Caki2 (cell line): Measurements from ENCODE around the gene LHFPL3. TPM values are rescaled to one million over a fixed set of nuclear protein-coding genes. Genes with fewer than 3 reads are reported as not detected.

ENCODE experiments used
- DNase-seq: peaks from one replicate; pipeline ENCODE4 v3.0.0-alpha.2; 2015; ENCODE audit warnings: low read depth
- in situ Hi-C: cut with HindIII; loops from 2 replicates; pipeline ENCODE4 v1.10.0; 2016; ENCODE audit warnings: low sequenced_read_pairs, low pct_unique_long_range_greater_than_20kb, mixed read lengths
- total RNA-seq: library from RNA; depleted of rRNA; stranded (reverse); fragments of >200 nt; shearing (Covaris generic); gene quantifications from 2 replicates; pipeline ENCODE4 v1.2.3, GENCODE V29; 2014; ENCODE audit warnings: low replicate concordance

Gene LHFPL3
- total RNA-seq, 1 experiment from 2014 or later, result not detected

DNA sequence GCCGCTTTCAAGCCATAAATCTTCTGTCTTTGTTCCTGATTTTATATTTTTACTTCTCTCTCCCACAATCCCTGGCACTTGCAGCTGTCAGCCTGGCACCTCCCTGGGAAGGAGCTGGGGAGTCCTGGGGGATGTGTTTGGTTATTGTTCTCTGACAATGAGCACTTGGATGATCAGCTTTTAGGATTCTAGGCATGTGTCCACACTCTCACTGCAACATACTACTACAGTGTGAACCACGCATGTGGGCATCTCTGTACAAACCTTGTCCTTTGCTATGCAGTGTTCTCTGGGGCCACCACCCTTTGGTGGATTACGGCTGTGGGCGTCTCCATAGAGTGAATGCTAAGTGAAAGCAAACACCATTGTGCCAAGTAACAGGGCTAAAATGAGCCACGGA, 517.2 kb downstream of the LHFPL3 start:
- in situ Hi-C loops, result no loop called here
- no peak for DNase-seq

DNA sequence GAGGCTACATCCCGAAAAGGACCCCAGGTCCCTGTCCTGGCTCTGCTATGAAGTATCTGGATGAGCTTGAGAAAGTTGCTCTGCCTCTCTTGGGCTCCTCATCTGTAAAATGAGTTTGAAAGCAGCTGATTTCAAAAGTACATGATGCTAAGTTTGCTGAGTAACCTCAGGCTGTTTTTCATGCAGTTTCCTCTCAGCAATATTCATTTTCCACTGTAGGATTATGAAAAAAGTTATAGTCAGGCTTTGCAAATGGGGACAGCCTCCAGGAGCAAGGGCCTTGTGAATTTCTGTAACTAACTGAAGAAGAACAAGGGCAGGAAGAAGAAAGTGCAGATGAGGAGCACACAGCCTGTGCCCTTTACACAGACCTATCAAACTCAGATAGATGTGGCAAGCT, 518.3 kb downstream of the LHFPL3 start:
- in situ Hi-C loops, result no loop called here

DNA sequence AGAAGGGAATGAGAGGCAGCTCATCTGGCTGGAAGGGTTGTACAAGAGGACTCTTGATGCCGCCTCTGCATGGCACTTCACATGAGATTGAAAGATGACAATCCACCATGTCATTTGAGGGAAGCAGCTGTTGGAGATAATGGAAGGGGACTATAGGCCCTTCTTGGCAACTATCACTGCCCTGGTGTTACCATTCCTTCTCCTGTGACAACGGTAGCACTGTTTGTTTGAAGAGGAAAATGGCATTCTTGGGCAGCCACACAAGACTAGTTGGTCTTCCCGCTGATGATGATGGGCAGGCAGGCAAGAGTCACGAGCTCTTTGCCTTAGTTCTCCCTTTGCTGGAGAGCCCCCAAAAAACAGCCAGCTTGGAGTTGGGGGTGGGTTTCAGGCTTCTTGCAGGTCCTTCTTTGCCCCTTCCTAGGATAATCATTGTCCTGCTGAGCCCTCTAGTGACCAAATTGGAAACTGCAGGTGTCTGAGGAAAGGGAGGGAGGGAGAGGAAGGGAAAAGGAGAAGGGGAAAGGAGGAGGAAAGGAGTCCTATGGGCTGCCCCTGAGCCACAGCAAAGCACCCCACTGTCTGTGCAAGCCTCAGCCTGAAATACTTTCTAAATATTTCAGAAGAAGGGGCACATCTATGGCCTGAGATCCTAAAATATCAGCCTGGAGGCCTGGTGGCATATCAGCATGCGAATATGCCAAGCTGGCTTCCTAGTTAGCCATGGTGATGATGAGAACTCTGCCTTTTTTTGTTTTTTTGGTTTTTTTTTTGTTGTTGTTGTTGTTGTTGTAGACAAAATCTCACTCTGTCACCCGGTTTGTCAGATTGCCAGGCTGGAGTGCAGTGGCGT, 520.0 kb downstream of the LHFPL3 start:
- in situ Hi-C loops, result no loop called here
- peak; percentile 58 for DNase-seq

More for the DNA sequence above, 518.3 kb downstream of the LHFPL3 start:
- no peak for DNase-seq

DNA sequence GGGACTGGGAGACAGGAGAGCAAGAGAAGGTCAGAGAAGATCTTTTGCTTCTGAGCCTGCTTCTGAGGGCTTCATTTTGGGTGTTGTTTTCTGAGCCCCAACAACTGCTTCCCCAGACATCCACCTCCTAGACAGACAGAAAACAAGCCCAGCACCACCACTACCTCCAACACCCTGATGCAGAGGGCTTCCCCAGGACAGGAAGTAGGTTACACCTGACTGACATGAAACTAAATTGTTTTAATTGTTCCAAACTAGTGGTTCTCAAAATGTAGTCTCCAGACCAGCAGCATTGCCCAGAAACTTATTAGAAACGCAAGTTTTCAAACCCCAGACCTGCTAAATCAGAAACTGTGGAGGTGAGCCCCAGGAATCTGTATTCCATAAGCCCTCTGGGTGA, 522.0 kb downstream of the LHFPL3 start:
- in situ Hi-C loops, result no loop called here
- DNase-seq, result no peak

DNA sequence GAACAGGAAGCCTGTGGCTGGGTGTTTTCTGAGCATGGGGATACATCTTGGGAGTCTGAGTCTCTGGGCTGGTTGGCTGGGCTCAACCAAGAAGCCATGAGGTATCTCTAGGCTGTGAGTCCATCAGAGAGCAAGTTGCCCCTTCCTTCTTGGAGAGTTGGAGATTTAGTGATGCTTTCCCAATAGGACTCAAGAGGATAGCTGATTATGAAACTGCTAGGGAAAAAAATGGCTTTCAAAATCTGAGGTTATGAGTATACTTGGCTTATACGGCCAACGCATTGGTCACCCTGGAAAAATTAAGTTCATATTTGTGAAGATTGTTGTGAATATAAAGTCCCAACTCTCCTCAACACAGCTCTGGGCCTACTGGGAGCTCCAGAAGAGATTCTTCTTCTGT, 522.9 kb downstream of the LHFPL3 start:
- DNase-seq, result no peak
- in situ Hi-C loops, result no loop called here

DNA sequence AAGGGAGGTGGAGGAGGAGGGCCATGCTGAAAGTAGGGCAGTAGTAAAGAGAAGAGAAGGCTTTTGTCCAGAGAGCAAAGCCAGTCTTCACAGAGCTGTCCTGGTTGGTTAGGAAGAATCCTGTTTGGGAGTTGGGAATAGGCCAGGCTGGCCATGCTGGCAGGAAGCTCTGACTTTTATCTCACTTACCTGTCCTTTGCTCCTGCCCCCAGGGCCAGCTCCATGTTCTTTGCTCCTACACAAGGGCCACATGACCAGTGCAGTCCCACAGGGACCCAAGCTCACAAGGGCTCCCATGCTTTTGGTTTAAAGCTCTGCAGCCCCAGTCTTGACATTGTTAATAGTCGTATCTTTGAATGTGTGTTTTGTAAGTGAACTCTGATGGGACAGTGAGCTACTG, 524.0 kb downstream of the LHFPL3 start:
- in situ Hi-C loops, result no loop called here
- DNase-seq, result no peak

DNA sequence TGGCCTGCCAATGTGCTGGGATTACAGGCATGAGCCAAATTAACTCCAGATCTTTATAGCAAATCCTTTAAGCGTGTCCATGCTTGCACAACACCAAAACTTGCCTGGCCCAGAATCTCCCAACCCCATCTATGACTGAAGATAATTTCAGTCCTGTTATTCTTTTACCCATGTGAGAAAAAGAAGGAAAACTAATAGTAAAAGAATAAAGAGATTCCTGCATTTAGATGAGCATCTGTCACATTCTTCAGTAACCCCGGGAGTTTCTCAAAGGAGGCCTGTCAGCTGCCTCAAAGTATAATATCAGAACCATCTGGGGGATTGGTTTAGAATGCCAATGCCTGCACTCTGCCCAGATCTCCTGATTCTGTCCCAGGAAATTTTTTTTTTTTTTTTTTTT, 527.5 kb downstream of the LHFPL3 start:
- peak; percentile 15 for DNase-seq
- in situ Hi-C loops, result no loop called here

DNA sequence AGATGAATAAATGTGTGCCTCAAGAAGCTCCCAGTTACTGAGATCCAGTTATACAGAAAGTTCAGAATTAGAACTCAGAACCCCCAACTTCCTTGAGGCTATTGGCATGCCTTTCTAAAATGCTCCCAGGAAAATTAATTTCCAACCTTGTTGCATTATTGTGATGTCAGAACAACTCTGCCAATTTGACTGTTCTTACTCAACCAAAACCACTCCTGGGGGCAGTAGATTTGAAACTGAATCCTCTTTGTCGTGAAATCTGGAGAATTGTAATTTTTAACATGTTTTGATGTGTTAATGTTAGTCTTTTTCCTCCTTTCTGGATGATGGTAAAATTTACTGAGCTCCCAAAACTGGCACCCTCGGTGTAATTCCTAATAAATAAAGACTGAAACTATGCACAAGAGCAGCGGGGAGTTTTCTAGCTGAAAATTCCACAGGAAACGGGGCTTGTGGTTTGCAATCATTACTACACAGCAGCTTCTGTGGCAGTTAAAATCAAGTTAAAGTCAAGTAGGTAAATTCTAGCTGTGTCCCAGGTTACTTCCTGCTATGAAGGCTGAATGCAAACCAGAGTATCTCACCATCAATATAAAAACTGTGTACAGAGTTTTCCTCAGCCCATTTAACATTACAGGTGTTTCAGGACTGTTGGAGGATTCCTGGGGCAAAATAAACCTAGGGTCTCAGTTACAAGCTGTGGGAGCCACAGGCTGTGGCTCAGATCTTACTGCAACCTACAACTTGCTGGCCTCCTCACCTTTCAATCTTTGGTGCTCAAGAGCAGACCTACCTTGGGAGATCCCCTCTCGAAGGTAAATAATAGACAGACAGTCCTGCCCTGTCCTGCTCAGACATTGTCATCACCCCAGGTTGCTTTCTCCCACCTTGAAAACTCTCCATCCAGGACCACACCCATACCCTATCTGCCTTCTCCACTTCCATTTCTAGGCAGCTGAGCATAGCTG, 529.3 kb downstream of the LHFPL3 start:
- in situ Hi-C loops, result no loop called here
- no peak for DNase-seq

DNA sequence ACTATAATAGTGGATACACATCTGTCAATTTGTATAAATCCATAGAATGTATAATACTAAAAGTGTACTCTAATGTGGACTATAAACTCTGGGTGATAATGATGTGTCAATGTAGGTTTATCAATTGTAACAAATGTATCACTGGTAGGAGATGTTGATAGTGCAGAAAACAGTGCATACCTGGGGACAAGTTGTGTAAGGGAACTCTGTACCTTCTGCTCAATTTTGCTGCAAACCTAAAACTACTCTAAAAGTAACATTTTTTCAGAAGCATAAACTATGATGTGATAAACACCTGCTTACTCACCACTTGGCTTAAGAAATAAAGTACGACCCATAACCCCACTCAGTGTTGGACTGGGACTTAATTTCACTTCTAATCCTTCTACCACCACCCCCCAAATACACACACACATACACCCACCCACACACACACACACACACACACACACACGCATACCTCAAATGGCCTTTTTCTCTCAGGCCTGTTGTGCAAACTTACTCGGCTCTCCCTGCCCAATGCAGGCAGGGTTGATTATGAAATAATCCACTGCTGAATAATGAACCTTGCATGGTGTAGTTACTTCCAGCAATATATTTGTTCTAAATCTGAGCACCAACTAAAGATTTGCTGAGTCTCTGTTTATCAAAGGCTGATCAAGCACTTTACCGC, 531.5 kb downstream of the LHFPL3 start:
- no peak for DNase-seq
- in situ Hi-C loops, result no loop called here

DNA sequence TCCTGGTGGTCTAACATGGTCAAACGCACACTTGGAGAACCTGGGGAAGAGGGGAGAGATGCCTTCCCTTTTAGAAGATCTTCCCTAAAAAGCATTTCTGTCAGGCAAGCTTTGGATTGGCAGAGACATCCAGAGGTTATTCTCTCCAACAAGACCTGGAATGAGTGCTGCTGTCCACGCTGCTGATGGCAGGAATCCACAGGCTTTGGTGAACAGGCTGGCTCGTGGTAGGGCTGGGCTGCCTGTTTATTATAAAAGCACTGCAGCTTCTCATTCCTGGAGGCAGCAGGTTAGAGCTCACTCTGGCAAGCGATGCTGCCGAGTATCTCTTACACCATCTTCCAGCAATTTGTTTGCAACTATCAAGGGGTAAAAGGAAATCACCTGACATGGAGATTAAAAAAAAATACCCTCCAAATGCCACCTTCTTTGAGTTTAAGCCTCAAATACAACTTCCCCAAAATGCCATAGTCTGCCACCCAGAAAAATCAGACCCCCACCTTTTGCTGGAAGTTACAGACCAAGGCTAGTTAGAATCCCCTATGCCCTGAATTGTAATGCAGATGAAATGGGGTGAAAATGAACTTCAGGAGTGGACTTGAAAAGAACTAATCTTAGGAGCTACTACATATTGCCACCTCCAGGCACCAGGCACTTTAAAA, 533.5 kb downstream of the LHFPL3 start:
- in situ Hi-C loops, result no loop called here
- no peak for DNase-seq

DNA sequence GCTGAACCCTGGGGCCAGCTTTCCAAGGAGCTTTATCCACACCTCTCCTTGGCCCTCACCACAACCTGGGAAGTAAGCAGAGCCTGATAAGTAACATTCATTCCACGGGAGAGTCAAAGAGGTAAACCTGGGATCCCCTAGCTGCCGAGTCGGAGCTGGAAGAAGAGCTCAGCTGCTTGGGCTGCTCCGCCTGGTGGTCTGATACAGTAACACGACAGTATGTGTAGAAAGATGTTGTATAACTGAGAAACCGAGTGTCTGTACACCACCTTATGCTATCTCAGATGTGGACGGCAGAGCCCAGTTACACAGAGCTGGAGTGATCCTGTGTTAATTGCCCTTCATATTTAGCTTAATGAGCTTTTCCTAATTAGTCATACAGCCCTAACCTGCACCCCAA, 534.3 kb downstream of the LHFPL3 start:
- no peak for DNase-seq
- in situ Hi-C loops, result no loop called here

DNA sequence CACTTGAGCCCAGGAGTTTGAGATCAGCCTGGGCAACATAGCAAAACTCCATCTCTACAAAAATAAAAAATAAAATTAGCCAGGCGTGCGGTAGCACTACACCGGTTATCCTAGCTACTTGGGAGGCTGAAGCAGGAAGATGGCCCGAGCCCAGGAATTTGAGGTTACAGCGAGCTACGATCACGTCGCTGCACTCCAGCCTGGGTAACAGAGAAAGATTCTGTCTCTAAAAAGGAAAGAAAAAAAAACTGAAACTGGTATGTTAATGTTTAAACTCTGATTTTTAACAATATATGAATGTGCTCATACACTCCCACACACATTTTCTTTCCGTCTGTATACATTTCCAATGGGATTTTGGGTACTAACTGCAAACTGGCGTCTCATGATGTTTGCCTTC, 545.0 kb downstream of the LHFPL3 start:
- in situ Hi-C loops, result no loop called here
- no peak for DNase-seq

DNA sequence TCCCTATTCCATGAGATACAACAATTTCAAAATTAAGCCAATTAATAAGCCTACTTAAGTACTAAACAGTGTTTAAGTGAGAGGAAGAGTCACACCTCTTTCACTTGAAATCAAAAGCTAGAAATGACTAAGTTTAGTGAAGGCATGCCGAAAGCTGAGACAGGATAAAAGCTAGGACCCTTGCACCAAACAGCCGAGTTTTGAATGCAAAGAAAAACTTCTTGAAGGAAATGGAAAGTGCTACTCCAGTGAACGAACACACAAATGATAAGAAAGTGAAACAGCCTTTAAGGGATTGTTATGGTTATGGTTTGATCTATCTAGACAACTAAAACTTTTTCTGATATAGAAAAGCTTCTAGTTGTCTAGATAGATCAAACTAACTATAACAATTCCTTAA, 550.2 kb downstream of the LHFPL3 start:
- no peak for DNase-seq
- in situ Hi-C loops, result no loop called here

DNA sequence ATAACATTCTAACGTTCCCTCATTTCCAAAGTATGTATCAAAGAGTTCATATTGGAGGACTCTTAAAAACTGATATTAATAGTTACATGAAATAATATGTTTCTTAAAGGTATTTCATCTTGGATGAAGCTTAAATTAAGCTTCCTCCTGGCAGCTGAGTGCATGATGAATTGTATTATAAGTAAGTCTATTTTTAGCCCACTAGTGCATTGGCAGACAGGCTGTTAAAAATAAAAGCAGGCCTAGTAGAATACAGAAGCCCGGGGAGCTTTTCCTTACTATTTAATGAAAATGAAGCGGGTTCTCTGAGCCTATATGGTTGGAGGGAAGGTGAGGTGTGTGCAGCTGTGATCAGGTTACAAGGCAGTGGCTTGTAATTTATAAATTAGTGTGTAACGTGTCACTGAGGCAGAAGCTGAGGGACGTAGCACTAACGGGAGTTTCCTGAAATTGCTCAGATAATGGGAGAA, 554.9 kb downstream of the LHFPL3 start:
- in situ Hi-C loops, result no loop called here
- no peak for DNase-seq

DNA sequence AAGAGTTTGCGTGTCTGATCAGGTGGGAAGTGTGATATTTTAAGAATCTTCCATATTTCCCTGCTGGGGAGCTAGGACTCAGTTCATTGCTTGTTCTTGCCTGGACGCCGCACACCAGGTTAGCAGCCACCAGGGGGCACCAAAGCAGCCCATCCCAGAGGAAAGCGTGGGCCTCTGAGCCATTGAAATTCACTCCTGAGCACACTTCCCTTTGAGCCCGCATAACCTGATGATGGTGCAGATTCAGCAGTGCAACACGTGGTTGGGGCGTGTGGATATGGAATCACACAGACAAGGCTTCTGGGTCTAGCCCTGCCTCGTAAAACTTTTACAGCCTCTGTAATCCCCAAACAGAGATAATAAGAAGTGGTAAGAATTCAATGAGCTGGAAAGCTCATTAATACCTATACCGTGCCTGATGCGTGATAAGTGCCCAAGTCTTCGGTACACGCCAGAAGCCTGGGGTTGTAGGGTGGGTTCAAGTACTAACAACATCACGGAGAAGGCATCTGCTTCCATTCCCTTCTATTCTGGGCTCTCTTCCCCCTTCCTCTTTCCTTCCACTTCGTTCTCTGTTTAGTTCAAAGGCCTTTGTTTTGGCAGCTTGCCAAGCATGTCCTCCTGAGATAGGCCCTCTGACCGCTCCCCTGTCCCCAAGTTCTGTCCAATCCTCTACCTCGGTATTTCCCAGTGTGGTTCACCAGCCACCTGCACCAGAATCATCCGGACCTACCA, 555.5 kb downstream of the LHFPL3 start:
- DNase-seq, result peak; percentile 81
- in situ Hi-C loops, result no loop called here

DNA sequence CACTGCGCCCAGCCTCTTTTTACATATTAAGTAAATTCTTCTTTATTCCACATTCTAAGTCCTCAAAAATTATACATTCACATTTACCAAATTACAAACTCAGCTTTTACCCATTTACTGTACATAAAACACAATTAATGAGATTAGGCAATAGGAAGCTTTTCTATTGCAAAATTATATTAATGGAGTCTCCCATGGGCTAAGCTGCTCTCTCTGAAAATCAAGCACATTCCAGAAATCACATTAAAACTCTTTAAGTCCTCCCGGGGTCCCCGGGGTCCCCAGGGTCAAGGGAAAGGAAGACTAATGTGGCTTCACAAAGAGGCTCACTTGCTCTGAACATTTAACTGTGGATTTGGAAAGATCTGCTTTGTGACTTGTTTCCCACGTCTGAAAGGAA, 558.2 kb downstream of the LHFPL3 start:
- DNase-seq, result no peak
- in situ Hi-C loops, result no loop called here

DNA sequence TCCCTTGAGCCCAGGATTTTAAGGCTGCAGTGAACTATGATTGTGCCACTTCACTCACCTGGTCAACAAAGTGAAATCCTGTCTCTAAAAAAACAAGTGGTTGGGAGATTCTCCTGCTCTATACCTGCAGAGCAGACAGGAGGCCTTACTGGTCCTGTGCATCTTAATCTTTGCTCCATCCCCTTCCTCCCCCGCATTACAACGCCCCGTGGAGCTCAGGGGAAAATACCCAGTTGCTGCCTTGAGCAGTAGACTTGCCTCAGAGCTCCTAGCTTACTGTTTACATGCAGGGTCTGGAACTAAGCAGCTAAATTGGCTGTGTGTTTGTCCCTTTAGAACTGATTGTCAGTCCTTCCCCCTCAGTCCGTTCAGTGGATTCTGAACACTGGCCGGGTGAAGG, 561.8 kb downstream of the LHFPL3 start:
- in situ Hi-C loops, result no loop called here
- no peak for DNase-seq

DNA sequence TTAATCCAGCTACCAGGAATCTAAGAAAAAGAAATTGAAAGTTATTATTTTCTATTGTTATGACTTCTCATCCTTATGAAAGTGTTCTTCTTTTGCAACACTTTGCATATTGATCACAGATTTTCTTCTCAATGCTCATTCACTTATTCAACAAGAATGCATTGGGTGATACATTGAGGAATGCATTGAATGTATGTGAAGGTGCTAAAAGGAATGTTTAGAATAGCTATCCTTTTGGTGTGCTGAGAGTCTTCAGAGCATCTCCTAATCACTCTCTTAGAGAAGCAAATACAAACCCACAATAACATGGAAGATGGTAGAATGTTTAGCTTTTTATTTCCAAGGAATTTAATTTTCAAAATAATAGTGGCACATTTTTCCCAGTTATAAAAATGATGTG, 563.5 kb downstream of the LHFPL3 start:
- in situ Hi-C loops, result no loop called here
- DNase-seq, result no peak
